Astrocyte (in vitro differentiated cells and primary cell): Measurements from ENCODE around the gene CRADD.
"Not testable (repeated sequence)": the region's sequence is repeated elsewhere in the genome, so short reads cannot be mapped to it uniquely, and the experiment has no call there.

Experiments
- CTCF ChIP-seq: IDR thresholded peaks from 2 replicates; pipeline ENCODE4 v1.5.1; 2011; ENCODE audit warnings: low read depth, mild to moderate bottlenecking, inconsistent platforms, low read length, moderate library complexity; ENCODE audit not compliant: insufficient read depth
- EZH2 ChIP-seq: IDR thresholded peaks from 2 replicates; pipeline ENCODE4 v1.6.1; 2012; ENCODE audit warnings: mild to moderate bottlenecking, low read length, inconsistent platforms; ENCODE audit not compliant: insufficient read depth

GRCh38 chr12:93885973-93886532 is 208.9 kb downstream of the CRADD start:
- TF ChIP-seq CTCF, EZH2: not testable (repeated sequence)
